Neural cell (in vitro differentiated cells): ENCODE measurements around the gene C2CD3.

ENCODE experiments used
- EZH2 ChIP-seq: fragments of 200-600, 300-800 bp; shearing (Covaris generic), sonication (generic); IDR thresholded peaks from 2 replicates; pipeline ENCODE4 v1.6.1; 2014; ENCODE audit warnings: antibody characterized with exemption, low read length, borderline replicate concordance, mild to moderate bottlenecking; ENCODE audit not compliant: insufficient read depth, poor library complexity, severe bottlenecking
- TAF1 ChIP-seq: IDR thresholded peaks from 2 replicates; pipeline ENCODE4 v1.6.1; 2012; ENCODE audit warnings: low read depth

DNA sequence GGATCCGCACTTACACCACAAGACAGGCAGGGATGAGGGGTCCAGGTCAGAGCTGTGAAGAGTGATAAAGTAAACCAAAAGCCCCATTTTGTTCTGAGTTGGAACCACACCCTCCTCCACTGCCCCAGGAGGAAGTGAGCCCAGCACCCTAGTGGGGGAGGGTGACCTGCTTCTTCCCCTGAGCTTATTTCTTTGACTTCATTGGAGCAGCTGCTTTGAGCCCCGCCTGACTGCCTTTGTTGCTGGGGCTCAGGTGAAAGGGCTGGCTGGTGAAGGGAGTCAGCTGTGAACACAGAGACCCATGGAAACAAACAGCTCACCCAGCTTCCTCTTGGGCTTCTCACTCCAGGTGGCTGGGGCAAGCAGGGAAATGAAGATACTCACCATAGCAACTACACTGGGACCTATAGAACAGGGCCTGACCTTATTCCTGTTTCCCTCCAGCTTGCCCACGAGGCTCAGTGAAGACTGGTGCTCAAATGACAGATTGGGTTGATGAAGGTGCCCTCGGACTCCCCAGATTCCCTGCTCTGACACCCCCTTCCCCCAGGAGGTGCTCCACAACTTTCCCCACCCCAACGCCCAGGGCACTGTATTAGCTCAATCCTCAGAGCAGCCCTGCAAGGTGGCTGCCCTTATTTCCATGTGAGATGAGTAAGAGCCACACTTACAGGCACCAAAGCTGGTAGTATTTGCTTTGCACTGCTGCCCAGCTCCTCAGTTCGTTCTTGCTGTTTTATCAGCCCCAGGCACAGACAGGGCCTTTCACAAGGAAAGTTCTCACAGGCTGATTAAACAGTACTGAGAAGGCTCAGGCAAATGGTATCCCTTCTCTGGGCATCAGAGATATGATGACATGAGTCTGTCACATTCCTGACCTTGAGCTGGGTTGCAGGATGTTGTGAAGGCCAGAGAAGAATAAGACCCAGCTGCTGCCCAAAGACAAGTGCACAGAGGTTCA is 190.5 kb downstream of the C2CD3 start:
- no peak for TF ChIP-seq TAF1
- TF ChIP-seq EZH2: no peak
